AG09309 (cell line): ENCODE data around the gene PHLPP1.

Experiments used
- DNase-seq: peaks from one replicate; pipeline ENCODE4 v3.0.0-alpha.2; 2010; ENCODE audit warnings: low read depth
- H3K4me3 ChIP-seq: 2 replicates; pipeline ENCODE4 v1.5.1; 2011; ENCODE audit warnings: mild to moderate bottlenecking, low read depth, low read length, moderate library complexity; ENCODE audit not compliant: control insufficient read depth
- CTCF ChIP-seq: IDR thresholded peaks from 2 replicates; pipeline ENCODE4 v1.5.1; 2011; ENCODE audit warnings: mild to moderate bottlenecking, low read depth, low read length, inconsistent platforms; ENCODE audit not compliant: insufficient read depth, control insufficient read depth; ENCODE audit errors: missing control alignments

The PHLPP1 gene

GRCh38 chr18:62784966-62785413, 69.6 kb downstream of the PHLPP1 start:
- H3K4me3 ChIP-seq, result no peak overlapping the region
- no peak for DNase-seq
- TF ChIP-seq CTCF, result no peak

GRCh38 chr18:62786689-62787088, 71.3 kb downstream of the PHLPP1 start:
- H3K4me3 ChIP-seq, result no peak overlapping the region
- no peak for DNase-seq
- TF ChIP-seq CTCF, result no peak

GRCh38 chr18:62788111-62788510, 72.8 kb downstream of the PHLPP1 start:
- no peak for DNase-seq
- H3K4me3 ChIP-seq, result no peak overlapping the region
- no peak for TF ChIP-seq CTCF

- no peak overlapping the region for H3K4me3 ChIP-seq
- DNase-seq, result peak; percentile 32
- TF ChIP-seq CTCF, result no peak
These were observed 73.5 kb downstream of the PHLPP1 start for GRCh38 chr18:62788876-62789275.

- no peak overlapping the region for H3K4me3 ChIP-seq
- peak; percentile 37 for DNase-seq
- no peak for TF ChIP-seq CTCF
These were observed 75.8 kb downstream of the PHLPP1 start for GRCh38 chr18:62790871-62791772.

GRCh38 chr18:62792016-62792415, 76.7 kb downstream of the PHLPP1 start:
- H3K4me3 ChIP-seq, result no peak overlapping the region
- DNase-seq, result no peak
- no peak for TF ChIP-seq CTCF

GRCh38 chr18:62795813-62796212, 80.5 kb downstream of the PHLPP1 start:
- no peak for DNase-seq
- TF ChIP-seq CTCF, result no peak
- no peak overlapping the region for H3K4me3 ChIP-seq
